ENCODE results near the gene CHKA. TPM values are rescaled to one million over a fixed set of nuclear protein-coding genes. Genes with fewer than 3 reads are reported as not detected.

CHKA gene
- total RNA-seq, 2 donors from 2014 or later = 56.1 to 75.9 TPM

GRCh38 chr11:68020575-68020974 is 100.6 kb downstream of the CHKA start:
- peak; percentile 66 for TF ChIP-seq CTCF (conservative IDR thresholded peaks at IDR 0.05)
- H3K9me3 Mint-ChIP-seq = no peaks in the 10 kb centered on the region
- WGBS, 2 experiments (ENCODE audit: insufficient coverage in 1 of 2, insufficient read length in 1 of 2) = 68 to 69% methylated on average over 11 of the region's 11 CpGs

GRCh38 chr11:68019486-68019885 is 101.7 kb downstream of the CHKA start:
- TF ChIP-seq CTCF (conservative IDR thresholded peaks at IDR 0.05) = no peak
- no peak overlapping the region for H3K9ac ChIP-seq (ENCODE audit: extremely low read depth, low read length, poor library complexity, severe bottlenecking)
- WGBS, 2 experiments (ENCODE audit: insufficient coverage in 1 of 2, insufficient read length in 1 of 2) = 91 to 92% methylated on average over 2 to 12 of the region's 12 CpGs
- no peak overlapping the region for H3K27ac ChIP-seq (ENCODE audit: low read depth, low read length)
- H3K4me3 ChIP-seq (ENCODE audit: low read length) = no peak overlapping the region
- no peaks in the 10 kb centered on the region for H3K27me3 ChIP-seq (ENCODE audit: control insufficient read depth, insufficient read depth, low read length, poor library complexity, severe bottlenecking)
- H3K36me3 ChIP-seq (ENCODE audit: control insufficient read depth, insufficient read depth, low read length) = no peaks in the 10 kb centered on the region
- H3K27me3 Mint-ChIP-seq (ENCODE audit: insufficient read depth) = no peaks in the 10 kb centered on the region
- peaks cover 6% of the 10 kb centered on the region for H3K4me1 Mint-ChIP-seq
- H3K27ac Mint-ChIP-seq = no peak overlapping the region
- H3K9me3 ChIP-seq (ENCODE audit: control insufficient read depth, low read length) = no peaks in the 10 kb centered on the region
- no peaks in the 10 kb centered on the region for H3K4me1 ChIP-seq (ENCODE audit: control insufficient read depth, insufficient read depth, low read length)
- no peak for DNase-seq
- H3K36me3 Mint-ChIP-seq (ENCODE audit: low read depth) = no peaks in the 10 kb centered on the region
- H3K4me3 Mint-ChIP-seq = no peak overlapping the region
- no peaks in the 10 kb centered on the region for H3K9me3 Mint-ChIP-seq

More at GRCh38 chr11:68020575-68020974, 100.6 kb downstream of the CHKA start:
- no peaks in the 10 kb centered on the region for H3K36me3 ChIP-seq (ENCODE audit: control insufficient read depth, insufficient read depth, low read length)
- Mint-ChIP-seq H3K27me3 (ENCODE audit: insufficient read depth) (no peaks in the 10 kb centered on the region), H3K4me1 (peaks cover 6% of the 10 kb centered on the region), H3K36me3 (ENCODE audit: low read depth) (peaks cover 9% of the 10 kb centered on the region), H3K4me3 (no peak overlapping the region), H3K27ac (no peak overlapping the region)
- H3K4me1 ChIP-seq (ENCODE audit: control insufficient read depth, insufficient read depth, low read length) = no peaks in the 10 kb centered on the region
- no peak overlapping the region for H3K27ac ChIP-seq (ENCODE audit: low read depth, low read length)
- H3K4me3 ChIP-seq (ENCODE audit: low read length) = no peak overlapping the region
- no peak overlapping the region for H3K9ac ChIP-seq (ENCODE audit: extremely low read depth, low read length, poor library complexity, severe bottlenecking)
- H3K9me3 ChIP-seq (ENCODE audit: control insufficient read depth, low read length) = no peaks in the 10 kb centered on the region
- DNase-seq = peak; percentile 86
- H3K27me3 ChIP-seq (ENCODE audit: control insufficient read depth, insufficient read depth, low read length, poor library complexity, severe bottlenecking) = no peaks in the 10 kb centered on the region

GRCh38 chr11:68018730-68019190 is 102.4 kb downstream of the CHKA start:
- H3K4me3 ChIP-seq (ENCODE audit: low read length) = no peak overlapping the region
- no peak overlapping the region for H3K4me3 Mint-ChIP-seq
- H3K4me1 ChIP-seq (ENCODE audit: control insufficient read depth, insufficient read depth, low read length) = no peaks in the 10 kb centered on the region
- H3K27me3 ChIP-seq (ENCODE audit: control insufficient read depth, insufficient read depth, low read length, poor library complexity, severe bottlenecking) = no peaks in the 10 kb centered on the region
- no peak overlapping the region for H3K27ac Mint-ChIP-seq
- H3K36me3 Mint-ChIP-seq (ENCODE audit: low read depth) = no peaks in the 10 kb centered on the region
- no peaks in the 10 kb centered on the region for H3K36me3 ChIP-seq (ENCODE audit: control insufficient read depth, insufficient read depth, low read length)
- no peak for DNase-seq
- H3K9me3 ChIP-seq (ENCODE audit: control insufficient read depth, low read length) = no peaks in the 10 kb centered on the region
- H3K27ac ChIP-seq (ENCODE audit: low read depth, low read length) = no peak overlapping the region
- no peak for TF ChIP-seq CTCF (conservative IDR thresholded peaks at IDR 0.05)
- H3K27me3 Mint-ChIP-seq (ENCODE audit: insufficient read depth) = no peaks in the 10 kb centered on the region
- no peak overlapping the region for H3K9ac ChIP-seq (ENCODE audit: extremely low read depth, low read length, poor library complexity, severe bottlenecking)
- H3K4me1 Mint-ChIP-seq = peaks cover 6% of the 10 kb centered on the region
- 91 to 96% methylated on average over 18 of the region's 18 CpGs for WGBS, 2 experiments (ENCODE audit: insufficient coverage in 1 of 2, insufficient read length in 1 of 2)
- H3K9me3 Mint-ChIP-seq = no peaks in the 10 kb centered on the region
